Smooth muscle cell (in vitro differentiated cells): ENCODE data around the gene UTS2R. TPM values are rescaled to one million over a fixed set of nuclear protein-coding genes. Genes with fewer than 3 reads are reported as not detected.

Source experiments
- DNase-seq: peaks from one replicate; lab custom pipeline; 2025; ENCODE audit not compliant: unreplicated experiment; lab: John Stamatoyannopoulos, UW
- H2AFZ ChIP-seq: fragments of 200-600 bp; sonication (generic); 2 replicates; pipeline ENCODE4 v1.6.0; 2016; ENCODE audit warnings: antibody characterized with exemption, low read depth, mild to moderate bottlenecking
- H3F3A ChIP-seq: fragments of 200-600 bp; sonication (generic); 2 replicates; pipeline ENCODE4 v1.6.0; 2017; ENCODE audit warnings: antibody characterized with exemption, low read depth
- H3K27ac ChIP-seq: fragments of 200-600 bp; sonication (generic); 2 replicates; pipeline ENCODE4 v1.5.1; 2016; ENCODE audit warnings: low read depth, mild to moderate bottlenecking
- H3K27me3 ChIP-seq: fragments of 200-600 bp; sonication (generic); 2 replicates; pipeline ENCODE4 v1.6.1; 2016; ENCODE audit warnings: low read depth, mild to moderate bottlenecking
- H3K36me3 ChIP-seq: fragments of 200-600 bp; sonication (generic); 2 replicates; pipeline ENCODE4 v1.5.1; 2016; ENCODE audit warnings: low read depth
- H3K4me1 ChIP-seq: fragments of 200-600 bp; sonication (generic); 2 replicates; pipeline ENCODE4 v1.5.1; 2016; ENCODE audit warnings: low read depth
- H3K4me2 ChIP-seq: fragments of 200-600 bp; sonication (generic); 2 replicates; pipeline ENCODE4 v1.6.0; 2016; ENCODE audit warnings: mild to moderate bottlenecking
- H3K4me3 ChIP-seq: fragments of 200-600 bp; sonication (generic); 2 replicates; pipeline ENCODE4 v1.5.1; 2016; ENCODE audit warnings: mild to moderate bottlenecking
- H3K79me2 ChIP-seq: fragments of 200-600 bp; sonication (generic); 2 replicates; pipeline ENCODE4 v1.6.0; 2016; ENCODE audit warnings: low read depth, mild to moderate bottlenecking
- H3K9ac ChIP-seq: fragments of 200-600 bp; sonication (generic); 2 replicates; pipeline ENCODE4 v1.6.0; 2016; ENCODE audit warnings: low read depth
- H3K9me3 ChIP-seq: fragments of 200-600 bp; sonication (generic); replicated peaks from 2 replicates; pipeline ENCODE4 v1.5.1; 2016; ENCODE audit warnings: low read depth
- H4K20me1 ChIP-seq: fragments of 200-600 bp; sonication (generic); 2 replicates; pipeline ENCODE4 v1.6.0; 2016; ENCODE audit warnings: low read depth
- WGBS: methylation state at CpG from one replicate; pipeline ENCODE4 v1.1.7; 2016; ENCODE audit warnings: low lambda C conversion rate; 5-methylcytosine and 5-hydroxymethylcytosine counted together
- polyA plus RNA-seq: library from polyadenylated mRNA; unstranded; fragments of >200 nt; fragmentation: Nextera tagmentation; extraction: Ambion mirVana; gene quantifications from 2 replicates; pipeline ENCODE4 v1.2.1, GENCODE V29; 2016
- total RNA-seq: library from RNA; depleted of rRNA; stranded (reverse); fragments of >200 nt; gene quantifications from 2 replicates; pipeline ENCODE4 v1.2.3, GENCODE V29; 2014
- TF ChIP-seq, protein P1 (sequence below): fragments of 200-600 bp; sonication (generic); IDR thresholded peaks from 2 replicates; pipeline ENCODE4 v1.5.1; 2017; ENCODE audit warnings: borderline replicate concordance, mild to moderate bottlenecking, antibody characterized with exemption; ENCODE audit not compliant: insufficient read depth, poor library complexity, severe bottlenecking

UTS2R gene
- total and polyA plus RNA-seq, 2 experiments from 2014 or later, result not detected

DNA sequence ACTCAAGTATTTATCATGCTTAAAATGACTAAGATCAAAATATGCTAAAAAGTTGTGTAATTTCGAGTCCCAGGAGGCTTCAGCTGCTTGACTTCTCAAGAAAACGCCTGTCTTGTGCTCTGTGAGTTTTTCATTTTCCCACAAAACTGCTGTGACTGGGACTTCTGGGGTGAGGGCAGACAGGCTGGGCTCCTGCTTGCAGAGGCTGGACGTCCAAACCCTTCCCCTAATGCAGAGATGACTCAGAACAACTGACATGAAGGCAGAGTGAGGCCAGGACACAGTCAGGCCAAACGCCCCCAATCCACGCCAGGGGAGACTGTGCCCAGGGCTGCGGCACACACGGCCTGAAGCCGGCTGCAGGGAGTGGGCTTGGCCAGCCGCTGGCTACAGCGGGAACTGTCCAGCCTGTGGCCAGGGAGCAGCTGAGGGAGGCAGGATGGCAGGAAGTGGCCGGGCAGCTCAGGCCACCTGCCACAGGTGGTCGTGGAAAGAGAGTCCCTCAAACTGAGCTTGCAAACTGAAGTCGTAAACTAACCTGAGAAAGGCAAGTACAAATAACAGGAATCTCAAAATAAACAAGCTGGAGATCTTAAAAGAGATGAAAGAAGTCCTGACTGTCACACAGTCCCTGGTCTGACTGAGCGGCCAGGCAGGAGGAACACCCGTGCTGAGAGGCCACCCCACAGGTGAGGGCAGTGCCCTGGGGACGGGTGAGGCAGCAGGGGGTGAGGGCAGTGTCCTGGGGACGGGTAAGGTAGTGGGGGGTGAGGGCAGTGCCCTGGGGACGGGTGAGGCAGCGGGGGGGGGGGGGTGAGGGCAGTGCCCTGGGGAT, 25.3 kb downstream of the UTS2R start:
- Histone ChIP-seq H3K4me2 (no peak overlapping the region), H3K4me1 (no peaks in the 10 kb centered on the region), H3K79me2 (no peaks in the 10 kb centered on the region), H3K9me3 (no peaks in the 10 kb centered on the region), H4K20me1 (no peaks in the 10 kb centered on the region), H3K27ac (no peak overlapping the region), H2AFZ (no peak overlapping the region), H3K9ac (no peak overlapping the region), H3K4me3 (no peak overlapping the region), H3K36me3 (no peaks in the 10 kb centered on the region), H3F3A (peaks cover 4% of the 10 kb centered on the region), H3K27me3 (no peaks in the 10 kb centered on the region)
- DNase-seq, result no peak
- 68% methylated on average over 18 of the region's 19 CpGs for WGBS
- TF ChIP-seq, protein P1, sequence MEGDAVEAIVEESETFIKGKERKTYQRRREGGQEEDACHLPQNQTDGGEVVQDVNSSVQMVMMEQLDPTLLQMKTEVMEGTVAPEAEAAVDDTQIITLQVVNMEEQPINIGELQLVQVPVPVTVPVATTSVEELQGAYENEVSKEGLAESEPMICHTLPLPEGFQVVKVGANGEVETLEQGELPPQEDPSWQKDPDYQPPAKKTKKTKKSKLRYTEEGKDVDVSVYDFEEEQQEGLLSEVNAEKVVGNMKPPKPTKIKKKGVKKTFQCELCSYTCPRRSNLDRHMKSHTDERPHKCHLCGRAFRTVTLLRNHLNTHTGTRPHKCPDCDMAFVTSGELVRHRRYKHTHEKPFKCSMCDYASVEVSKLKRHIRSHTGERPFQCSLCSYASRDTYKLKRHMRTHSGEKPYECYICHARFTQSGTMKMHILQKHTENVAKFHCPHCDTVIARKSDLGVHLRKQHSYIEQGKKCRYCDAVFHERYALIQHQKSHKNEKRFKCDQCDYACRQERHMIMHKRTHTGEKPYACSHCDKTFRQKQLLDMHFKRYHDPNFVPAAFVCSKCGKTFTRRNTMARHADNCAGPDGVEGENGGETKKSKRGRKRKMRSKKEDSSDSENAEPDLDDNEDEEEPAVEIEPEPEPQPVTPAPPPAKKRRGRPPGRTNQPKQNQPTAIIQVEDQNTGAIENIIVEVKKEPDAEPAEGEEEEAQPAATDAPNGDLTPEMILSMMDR, result no peak

DNA sequence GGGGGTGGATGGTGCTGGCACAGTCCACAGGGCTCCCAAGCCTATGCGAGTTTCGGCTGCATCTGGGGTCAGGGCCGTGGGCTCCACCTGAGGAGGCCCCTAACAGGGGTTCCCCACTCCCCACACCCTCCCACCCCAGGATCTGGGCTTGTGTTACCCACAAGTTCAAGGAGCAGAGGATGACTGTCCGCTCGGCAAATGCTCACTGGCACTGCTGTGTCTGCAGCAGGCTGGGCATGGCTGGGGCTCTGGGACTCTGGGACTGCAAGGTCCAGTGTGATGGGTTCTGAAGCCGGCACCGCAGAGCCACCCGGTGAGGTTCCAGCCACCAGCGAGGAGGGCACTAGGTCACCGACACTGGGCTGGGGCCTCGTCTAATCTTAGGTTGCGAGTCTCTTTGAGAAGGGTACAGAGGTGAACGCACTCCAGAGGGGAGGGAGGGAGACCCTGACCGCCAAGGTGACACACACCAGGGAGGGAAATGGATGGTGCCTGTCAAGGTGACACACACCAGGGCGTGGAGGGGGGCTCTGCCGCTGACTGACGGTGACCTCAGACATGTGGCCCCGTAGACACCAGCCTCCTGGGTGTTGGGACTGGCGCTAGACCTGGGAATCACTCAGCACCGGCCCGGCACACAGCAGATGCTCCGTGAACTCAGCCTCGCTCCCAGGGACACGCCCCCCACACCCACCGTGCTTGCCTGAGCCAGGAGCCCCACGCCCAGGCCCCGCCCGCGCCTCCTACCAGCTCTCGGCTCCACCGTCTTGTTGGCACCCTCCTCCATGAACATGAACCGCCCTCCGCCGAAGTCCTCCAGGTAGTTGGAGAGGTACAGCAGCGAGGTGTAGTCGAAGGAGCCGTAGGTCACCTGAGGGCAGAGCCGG, 26.1 kb downstream of the UTS2R start:
- H3K4me1 ChIP-seq, result no peaks in the 10 kb centered on the region
- no peaks in the 10 kb centered on the region for H3K36me3 ChIP-seq
- no peaks in the 10 kb centered on the region for H3K27me3 ChIP-seq
- no peak overlapping the region for H3K27ac ChIP-seq
- TF ChIP-seq, protein P1, result no peak
- H3K79me2 ChIP-seq, result no peaks in the 10 kb centered on the region
- DNase-seq, result no peak
- no peaks in the 10 kb centered on the region for H4K20me1 ChIP-seq
- H3F3A ChIP-seq, result peaks cover 4% of the 10 kb centered on the region
- no peak overlapping the region for H3K9ac ChIP-seq
- H3K4me2 ChIP-seq, result no peak overlapping the region
- WGBS, result 92% methylated on average over 35 of the region's 38 CpGs
- no peaks in the 10 kb centered on the region for H3K9me3 ChIP-seq
- H3K4me3 ChIP-seq, result no peak overlapping the region
- no peak overlapping the region for H2AFZ ChIP-seq

DNA sequence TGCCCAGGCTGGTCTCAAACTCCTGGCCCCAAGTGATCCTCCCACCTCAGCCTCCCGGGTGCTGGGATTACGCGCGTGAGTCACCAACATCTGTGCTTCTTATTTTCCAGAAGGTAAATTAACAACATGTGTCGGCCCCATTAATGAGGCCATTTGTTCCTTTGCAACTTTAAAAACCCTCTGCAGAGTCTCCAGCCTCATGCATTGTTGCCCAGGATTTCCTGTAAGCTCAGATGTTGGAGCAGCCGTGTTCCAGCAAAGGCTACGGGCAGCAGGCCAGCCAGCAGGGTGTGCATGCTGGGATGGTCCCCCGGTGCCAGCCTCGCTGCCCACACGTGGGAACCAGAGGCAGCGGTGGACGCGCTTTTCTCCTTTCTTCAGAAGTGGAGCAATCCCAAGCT, 27.5 kb downstream of the UTS2R start:
- Histone ChIP-seq H3K27me3 (no peaks in the 10 kb centered on the region), H3K27ac (no peak overlapping the region), H3K9me3 (no peaks in the 10 kb centered on the region), H3K4me1 (no peaks in the 10 kb centered on the region), H2AFZ (no peak overlapping the region), H3K4me2 (no peak overlapping the region), H3K36me3 (no peaks in the 10 kb centered on the region), H3K9ac (no peak overlapping the region), H3F3A (peaks cover 4% of the 10 kb centered on the region), H4K20me1 (no peaks in the 10 kb centered on the region), H3K4me3 (no peak overlapping the region), H3K79me2 (no peaks in the 10 kb centered on the region)
- TF ChIP-seq, protein P1, result no peak
- DNase-seq, result no peak
- 49% methylated on average over 13 of the region's 13 CpGs for WGBS
